GM18951 (cell line): Measurements from ENCODE around the gene PTPRG.

Experiments used
- POLR2A ChIP-seq: IDR thresholded peaks from 4 replicates; pipeline ENCODE4 v1.6.1; 2011; ENCODE audit warnings: mild to moderate bottlenecking; ENCODE audit not compliant: insufficient read length, insufficient read depth; ENCODE audit errors: extremely low read depth
- in situ Hi-C: fragments of 300-500 bp; cut with MboI; formaldehyde crosslinking; loops from one replicate; pipeline ENCODE4 v1.12.0; 2022; ENCODE audit warnings: low sequenced_read_pairs, mixed read lengths, inconsistent platforms; ENCODE audit not compliant: unreplicated experiment

Gene PTPRG

GRCh38 chr3:61606196-61606595, 44.8 kb downstream of the PTPRG start:
- TF ChIP-seq POLR2A, result no peak

GRCh38 chr3:61608072-61608471, 46.7 kb downstream of the PTPRG start:
- in situ Hi-C loops, result no loop called here
- no peak for TF ChIP-seq POLR2A

More at GRCh38 chr3:61606196-61606595, 44.8 kb downstream of the PTPRG start:
- in situ Hi-C loops, result no loop called here

GRCh38 chr3:61608711-61609110, 47.3 kb downstream of the PTPRG start:
- no peak for TF ChIP-seq POLR2A
- in situ Hi-C loops, result no loop called here

GRCh38 chr3:61610316-61610715, 48.9 kb downstream of the PTPRG start:
- no peak for TF ChIP-seq POLR2A
- in situ Hi-C loops, result no loop called here

- in situ Hi-C loops, result no loop called here
- TF ChIP-seq POLR2A, result no peak
Measured at GRCh38 chr3:61612211-61613194, 51.1 kb downstream of the PTPRG start.

GRCh38 chr3:61613666-61614065, 52.3 kb downstream of the PTPRG start:
- TF ChIP-seq POLR2A, result no peak

GRCh38 chr3:61615643-61616042, 54.3 kb downstream of the PTPRG start:
- in situ Hi-C loops, result no loop called here
- TF ChIP-seq POLR2A, result no peak

More at GRCh38 chr3:61613666-61614065, 52.3 kb downstream of the PTPRG start:
- in situ Hi-C loops, result no loop called here

- in situ Hi-C loops, result no loop called here
- no peak for TF ChIP-seq POLR2A
Measured at GRCh38 chr3:61616586-61616985, 55.2 kb downstream of the PTPRG start.

- TF ChIP-seq POLR2A, result no peak
- in situ Hi-C loops, result no loop called here
Measured at GRCh38 chr3:61617041-61617440, 55.7 kb downstream of the PTPRG start.

- in situ Hi-C loops, result no loop called here
- TF ChIP-seq POLR2A, result no peak
Measured at GRCh38 chr3:61617651-61618050, 56.3 kb downstream of the PTPRG start.

- in situ Hi-C loops, result no loop called here
- TF ChIP-seq POLR2A, result no peak
Measured at GRCh38 chr3:61618231-61618630, 56.9 kb downstream of the PTPRG start.

GRCh38 chr3:61618871-61619270, 57.5 kb downstream of the PTPRG start:
- no peak for TF ChIP-seq POLR2A
- in situ Hi-C loops, result no loop called here

GRCh38 chr3:61620073-61620472, 58.7 kb downstream of the PTPRG start:
- TF ChIP-seq POLR2A, result no peak

GRCh38 chr3:61624300-61624699, 62.9 kb downstream of the PTPRG start:
- TF ChIP-seq POLR2A, result no peak
- in situ Hi-C loops, result no loop called here

More at GRCh38 chr3:61620073-61620472, 58.7 kb downstream of the PTPRG start:
- in situ Hi-C loops, result no loop called here

GRCh38 chr3:61625429-61625828, 64.1 kb downstream of the PTPRG start:
- in situ Hi-C loops, result no loop called here
- no peak for TF ChIP-seq POLR2A

GRCh38 chr3:61626484-61626883, 65.1 kb downstream of the PTPRG start:
- in situ Hi-C loops, result no loop called here
- TF ChIP-seq POLR2A, result no peak
